HG03095 (cell line): Measurements from ENCODE around the gene PCBP4.

Experiments
- ATAC-seq: cut with Tn5 transposase; IDR thresholded peaks from one replicate; pipeline ENCODE4 v1.9.1; 2021; ENCODE audit warnings: moderate library complexity; ENCODE audit not compliant: unreplicated experiment

PCBP4 gene

DNA sequence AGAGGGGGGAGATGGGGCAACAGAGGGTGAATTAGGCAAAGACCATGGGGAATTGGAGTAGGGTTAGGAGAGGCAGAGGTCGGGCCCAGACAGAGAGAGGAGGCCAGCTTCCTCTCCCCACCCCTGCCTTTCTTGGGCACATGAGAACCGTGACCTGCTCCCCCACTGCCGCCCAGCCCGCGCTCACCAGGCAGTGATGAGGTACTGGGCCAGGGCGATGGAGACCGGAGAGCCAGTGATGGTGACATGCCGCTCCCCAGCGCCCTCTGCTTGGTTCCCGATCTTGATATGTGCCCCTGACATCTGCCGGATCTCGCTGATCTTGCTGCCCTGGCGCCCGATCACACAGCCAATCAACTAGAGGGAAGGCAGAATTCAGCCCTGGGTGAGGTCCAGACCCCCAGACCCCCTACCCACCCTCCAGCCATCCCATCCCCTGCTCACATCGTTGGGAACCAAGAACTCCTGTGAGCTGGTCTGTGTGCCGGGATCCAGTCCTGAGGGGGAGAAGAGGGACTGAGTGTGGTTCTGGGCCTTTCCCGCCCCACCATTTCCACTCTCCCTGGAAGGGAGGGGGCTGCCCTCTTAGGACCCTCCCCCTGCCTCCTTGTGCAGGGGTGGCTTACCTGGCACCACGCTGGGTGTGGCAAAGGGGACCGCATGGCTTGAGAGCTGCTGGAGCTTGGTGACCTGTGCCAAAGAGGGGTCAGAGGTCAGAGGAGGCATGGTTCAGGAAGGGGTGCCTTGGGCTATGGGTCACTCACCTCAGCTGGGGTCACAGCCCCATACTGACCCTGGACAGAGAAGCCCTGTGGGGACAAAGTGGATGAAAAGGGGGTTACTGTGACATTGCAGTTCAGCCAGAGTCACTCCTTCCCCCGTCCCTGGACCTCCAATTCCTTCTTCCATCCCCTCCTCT is 8.4 kb downstream of the PCBP4 start:
- ATAC-seq, result no peak

DNA sequence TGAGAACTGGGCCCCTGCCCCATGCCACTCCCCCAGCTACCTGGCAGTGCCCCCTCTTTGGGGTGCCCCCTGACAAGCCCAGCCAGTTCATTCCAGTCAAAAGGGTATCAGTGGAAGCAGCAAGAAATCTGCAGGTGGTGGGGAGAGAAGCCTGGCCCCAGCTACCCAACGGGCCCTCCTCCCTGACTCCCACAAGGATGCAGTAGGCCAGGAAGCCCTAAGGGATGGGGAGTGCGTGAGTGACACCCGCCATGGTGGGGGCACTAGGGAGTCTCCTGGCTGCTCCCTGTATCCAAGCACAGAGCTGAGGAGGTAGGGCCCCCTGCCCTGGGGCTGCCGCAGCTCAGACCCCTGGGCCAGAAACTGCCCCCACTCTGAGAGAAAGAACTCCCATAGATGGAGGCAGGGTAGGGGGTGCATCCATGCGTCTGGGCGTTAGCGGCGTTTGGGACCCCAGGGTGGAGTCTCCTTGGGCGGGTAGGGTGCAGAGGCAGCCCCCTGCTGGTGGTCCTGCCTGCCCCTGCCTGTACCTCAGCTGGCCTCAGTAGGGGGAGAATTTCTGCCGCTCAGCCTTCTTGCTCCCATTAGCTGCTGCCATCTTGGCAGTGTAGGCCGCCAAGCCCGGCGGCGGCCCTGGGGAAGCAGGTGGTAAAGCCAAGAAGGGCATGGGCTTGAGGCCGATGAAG is 9.6 kb downstream of the PCBP4 start:
- no peak for ATAC-seq

DNA sequence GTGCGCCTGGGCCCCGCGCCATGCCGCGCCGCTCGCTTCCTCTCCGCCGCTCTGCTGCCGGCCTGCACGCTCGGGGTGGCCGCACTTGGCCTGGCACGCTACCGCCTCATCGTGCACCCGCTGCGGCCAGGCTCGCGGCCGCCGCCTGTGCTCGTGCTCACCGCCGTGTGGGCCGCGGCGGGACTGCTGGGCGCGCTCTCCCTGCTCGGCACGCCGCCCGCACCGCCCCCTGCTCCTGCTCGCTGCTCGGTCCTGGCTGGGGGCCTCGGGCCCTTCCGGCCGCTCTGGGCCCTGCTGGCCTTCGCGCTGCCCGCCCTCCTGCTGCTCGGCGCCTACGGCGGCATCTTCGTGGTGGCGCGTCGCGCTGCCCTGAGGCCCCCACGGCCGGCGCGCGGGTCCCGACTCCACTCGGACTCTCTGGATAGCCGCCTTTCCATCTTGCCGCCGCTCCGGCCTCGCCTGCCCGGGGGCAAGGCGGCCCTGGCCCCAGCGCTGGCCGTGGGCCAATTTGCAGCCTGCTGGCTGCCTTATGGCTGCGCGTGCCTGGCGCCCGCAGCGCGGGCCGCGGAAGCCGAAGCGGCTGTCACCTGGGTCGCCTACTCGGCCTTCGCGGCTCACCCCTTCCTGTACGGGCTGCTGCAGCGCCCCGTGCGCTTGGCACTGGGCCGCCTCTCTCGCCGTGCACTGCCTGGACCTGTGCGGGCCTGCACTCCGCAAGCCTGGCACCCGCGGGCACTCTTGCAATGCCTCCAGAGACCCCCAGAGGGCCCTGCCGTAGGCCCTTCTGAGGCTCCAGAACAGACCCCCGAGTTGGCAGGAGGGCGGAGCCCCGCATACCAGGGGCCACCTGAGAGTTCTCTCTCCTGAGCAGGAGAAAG is 11.1 kb downstream of the PCBP4 start:
- ATAC-seq, result no peak

DNA sequence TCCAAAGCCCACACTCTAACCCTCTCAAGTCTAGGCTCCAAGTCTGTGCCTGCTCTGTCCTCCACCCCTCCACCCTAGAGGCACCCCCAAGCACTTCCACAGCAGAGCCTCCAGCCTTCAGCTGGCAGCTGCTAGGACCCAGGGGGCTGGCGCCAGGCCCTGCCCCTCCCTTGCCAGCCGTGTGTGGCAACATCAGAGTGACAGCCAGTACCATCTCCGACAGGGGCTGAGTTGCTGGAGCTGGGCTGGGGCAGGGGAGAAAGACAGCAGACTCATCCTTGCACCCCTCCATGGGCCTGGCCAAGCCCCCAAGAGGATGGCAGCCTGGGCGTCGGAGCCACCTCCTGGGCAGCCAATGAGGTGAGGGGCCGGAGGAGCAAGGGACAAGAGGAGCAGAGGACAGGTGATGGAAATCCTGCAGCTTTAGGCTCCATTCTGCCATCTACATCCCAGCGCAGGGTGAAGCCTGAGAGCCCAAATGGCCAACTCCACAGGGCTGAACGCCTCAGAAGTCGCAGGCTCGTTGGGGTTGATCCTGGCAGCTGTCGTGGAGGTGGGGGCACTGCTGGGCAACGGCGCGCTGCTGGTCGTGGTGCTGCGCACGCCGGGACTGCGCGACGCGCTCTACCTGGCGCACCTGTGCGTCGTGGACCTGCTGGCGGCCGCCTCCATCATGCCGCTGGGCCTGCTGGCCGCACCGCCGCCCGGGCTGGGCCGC is 11.9 kb downstream of the PCBP4 start, which contains the start of gene GPR62:
TSS of gene GPR62 (plus strand) at position 207 of the 718 bp plus-strand sequence. CDS start at position 479, 272 bp downstream.
- no peak for ATAC-seq

DNA sequence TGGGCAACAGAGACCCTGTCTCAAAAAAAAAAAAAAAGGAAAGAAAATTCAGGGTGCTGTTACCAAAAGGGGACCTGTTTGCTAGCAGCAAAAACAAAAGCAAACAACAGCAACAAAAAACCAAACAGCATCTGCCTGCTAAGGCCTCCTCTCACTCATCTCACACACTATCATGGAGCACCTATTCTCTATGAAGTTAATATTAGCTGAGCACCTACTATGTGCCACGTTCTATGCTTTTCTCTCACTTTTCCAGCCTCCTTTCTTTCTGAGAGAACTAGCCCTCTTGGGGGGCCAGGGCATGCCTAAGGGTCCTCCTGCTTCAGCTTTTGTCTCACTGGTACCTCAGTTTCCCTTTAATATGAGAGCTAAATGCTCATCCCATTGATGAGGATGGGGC is 12.5 kb downstream of the PCBP4 start:
- no peak for ATAC-seq

DNA sequence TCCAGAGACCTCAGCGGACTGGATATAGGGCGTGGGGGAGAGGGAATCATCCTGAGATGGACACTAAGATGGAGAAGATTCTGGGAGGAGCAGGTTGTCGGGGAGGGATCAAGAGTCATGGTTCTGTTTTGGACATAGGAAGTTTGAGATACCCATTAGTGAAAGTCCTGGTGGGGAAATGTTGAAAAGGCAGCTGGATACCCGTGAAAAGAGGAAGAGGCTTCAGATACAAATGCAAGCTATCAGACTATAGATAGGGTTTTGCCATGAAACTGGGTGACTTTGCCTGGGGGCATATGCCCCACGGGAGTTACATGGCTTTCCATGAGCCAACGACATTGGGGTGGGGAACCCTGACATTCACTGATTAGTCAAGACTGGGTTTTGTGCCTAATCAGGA is 13.1 kb downstream of the PCBP4 start:
- ATAC-seq, result no peak

DNA sequence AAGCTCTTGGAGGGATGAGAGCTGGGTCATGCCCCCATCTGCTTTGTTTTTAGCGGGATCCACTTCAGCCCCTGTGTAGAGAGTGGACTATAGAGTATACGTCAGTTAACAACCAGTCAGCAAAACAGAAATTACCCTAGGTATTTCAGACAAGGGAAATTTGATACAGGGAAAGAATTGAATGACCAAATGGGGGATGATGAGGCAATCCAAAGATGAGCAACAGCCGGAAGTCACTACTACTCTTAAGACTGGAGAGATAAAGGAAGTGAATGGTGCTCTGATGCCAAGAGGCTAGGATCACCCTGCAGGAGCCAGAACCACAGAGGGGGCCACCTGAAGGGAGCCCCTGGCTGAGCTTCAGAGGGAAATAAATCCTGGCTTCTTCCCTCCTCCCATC is 13.8 kb downstream of the PCBP4 start:
- no peak for ATAC-seq

DNA sequence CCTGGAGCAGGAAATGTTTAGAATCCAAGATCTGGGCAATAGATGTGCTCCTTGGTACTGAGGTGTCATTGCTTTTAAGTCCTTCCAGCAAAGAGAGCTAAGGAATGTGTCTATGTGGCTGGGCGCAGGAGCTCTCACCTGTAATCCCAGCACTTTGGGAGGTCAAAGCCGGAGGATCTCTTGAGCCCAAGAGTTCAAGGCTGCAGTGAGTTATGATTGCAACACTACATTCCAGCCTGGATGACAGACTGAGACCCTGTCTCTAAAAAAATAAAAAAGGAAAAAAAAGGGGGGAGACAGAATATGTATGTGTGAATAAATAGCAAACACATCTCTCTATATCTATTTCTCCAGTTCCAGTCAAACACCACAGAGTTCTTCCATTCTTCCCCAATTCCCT is 16.4 kb downstream of the PCBP4 start:
- no peak for ATAC-seq

DNA sequence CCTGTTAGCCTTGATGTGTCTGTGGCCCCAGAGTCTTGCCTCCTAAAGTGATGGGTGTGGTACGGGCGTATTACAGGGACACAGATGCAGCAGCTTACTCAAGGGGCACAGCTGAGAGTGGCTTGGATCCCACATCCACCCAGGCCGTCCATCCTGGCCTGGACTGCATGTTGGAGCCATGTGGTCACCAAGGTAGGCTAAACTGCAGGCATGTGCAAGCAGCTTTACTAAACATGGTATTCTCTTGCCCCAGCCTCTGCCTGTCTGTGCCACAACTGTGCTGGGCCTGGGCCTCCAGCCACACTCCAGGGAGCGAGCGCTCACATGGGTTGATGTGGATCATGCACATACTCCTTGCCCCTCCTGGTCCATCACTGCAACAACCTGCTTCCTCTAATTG is 18.1 kb downstream of the PCBP4 start:
- no peak for ATAC-seq

DNA sequence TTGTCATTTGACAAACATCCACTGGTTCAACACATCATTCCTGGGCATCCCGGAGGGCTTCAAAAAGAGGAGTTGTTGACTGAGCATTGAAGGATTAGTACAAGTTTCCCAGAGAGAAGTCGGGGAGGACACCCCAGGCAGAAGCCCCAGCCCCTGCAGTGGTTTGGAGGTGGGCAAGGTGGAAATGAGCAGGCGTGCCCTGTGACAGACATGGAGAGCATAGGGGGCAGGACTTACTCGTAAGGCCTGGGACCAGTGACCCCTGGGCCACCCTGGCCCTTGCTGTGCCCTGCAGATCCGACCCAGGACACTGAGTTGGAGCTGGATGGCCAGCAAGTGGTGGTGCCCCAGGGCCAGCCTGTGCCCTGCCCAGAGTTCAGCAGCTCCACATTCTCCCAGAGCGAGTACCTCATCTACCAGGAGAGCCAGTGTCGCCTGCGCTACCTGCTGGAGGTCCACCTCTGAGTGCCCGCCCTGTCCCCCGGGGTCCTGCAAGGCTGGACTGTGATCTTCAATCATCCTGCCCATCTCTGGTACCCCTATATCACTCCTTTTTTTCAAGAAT is 19.2 kb downstream of the PCBP4 start:
- no peak for ATAC-seq

DNA sequence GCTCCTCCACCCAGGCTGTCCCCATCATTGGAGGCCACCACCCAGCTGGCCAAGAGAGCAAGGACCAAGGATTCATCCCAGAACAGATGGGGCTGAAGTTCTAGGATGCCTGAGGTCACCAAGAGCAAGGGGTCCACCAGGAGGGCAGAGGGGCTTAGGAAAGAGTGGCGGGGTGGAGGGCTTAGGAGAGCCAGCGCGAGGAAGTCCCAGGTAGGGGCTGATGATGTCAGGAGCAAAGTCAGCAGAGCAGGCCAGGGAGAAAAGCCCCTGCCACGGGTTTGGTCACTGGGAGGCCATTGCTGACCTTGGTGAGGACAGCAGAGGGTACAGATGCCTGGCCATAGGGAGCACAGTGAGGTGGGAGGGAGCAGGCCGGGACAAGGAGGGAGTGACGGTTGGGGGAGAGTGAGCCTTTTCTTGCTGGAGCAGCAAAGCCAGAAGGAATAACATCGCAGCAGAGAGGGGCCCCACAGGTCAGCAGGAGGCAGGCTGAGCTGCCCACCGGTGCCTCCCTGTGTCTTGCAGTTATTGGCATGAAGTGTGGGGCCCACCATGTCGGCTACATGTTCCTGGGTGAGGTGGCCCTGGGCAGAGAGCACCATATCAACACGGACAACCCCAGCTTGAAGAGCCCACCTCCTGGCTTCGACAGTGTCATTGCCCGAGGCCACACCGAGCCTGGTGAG is 19.9 kb downstream of the PCBP4 start:
- no peak for ATAC-seq

DNA sequence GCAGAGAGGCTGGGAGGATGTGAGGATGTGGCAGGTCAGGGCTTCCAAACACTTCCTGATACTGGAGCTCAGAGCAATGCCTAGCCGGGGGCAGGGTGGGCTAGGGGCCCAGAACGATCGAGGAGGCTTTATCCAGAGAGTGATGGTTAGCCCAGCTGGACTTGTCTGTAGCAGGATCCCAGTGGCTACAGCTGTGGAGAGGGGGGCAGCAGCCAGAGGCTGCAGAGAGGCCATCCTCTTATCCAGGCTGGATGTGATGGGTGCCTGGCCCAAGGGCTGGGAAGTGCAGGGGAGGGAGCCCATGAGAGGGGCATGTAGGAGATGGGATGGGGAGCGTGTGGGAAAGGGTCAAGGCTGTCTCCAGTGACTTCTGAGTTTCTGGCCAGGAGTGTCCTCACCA is 20.5 kb downstream of the PCBP4 start:
- no peak for ATAC-seq

DNA sequence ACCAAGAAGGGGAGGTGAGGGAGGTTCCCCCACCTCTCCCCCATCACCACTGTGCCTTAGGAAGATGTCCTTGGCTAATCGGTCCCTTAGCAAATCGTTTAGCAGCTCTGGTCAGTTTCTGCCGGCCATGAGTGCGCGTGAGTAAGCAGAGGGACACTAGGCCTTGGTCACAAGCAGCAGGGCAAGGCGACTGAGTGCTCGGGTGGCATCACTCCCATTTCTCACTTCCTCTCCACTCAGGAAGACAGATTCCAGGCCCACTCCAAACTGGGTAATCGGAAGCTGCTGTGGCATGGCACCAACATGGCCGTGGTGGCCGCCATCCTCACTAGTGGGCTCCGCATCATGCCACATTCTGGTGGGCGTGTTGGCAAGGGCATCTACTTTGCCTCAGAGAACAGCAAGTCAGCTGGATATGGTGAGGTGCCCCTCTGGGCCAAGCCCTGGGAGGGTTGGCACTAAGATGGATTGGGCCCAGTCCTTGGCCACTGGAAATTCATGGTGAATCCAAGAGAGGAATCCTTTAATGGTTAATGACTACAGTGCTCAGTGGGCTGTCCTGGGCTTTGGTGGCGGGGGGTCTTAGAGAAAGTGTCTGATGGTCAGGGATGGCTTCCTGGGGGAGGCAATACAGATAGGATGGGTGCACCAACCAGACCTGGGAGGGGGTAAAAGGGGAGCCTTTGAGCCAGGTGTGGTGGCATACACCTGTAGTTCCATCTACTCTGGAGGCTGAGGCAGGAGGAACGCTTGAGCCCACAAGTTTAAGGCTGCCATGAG is 21.1 kb downstream of the PCBP4 start:
- no peak for ATAC-seq

DNA sequence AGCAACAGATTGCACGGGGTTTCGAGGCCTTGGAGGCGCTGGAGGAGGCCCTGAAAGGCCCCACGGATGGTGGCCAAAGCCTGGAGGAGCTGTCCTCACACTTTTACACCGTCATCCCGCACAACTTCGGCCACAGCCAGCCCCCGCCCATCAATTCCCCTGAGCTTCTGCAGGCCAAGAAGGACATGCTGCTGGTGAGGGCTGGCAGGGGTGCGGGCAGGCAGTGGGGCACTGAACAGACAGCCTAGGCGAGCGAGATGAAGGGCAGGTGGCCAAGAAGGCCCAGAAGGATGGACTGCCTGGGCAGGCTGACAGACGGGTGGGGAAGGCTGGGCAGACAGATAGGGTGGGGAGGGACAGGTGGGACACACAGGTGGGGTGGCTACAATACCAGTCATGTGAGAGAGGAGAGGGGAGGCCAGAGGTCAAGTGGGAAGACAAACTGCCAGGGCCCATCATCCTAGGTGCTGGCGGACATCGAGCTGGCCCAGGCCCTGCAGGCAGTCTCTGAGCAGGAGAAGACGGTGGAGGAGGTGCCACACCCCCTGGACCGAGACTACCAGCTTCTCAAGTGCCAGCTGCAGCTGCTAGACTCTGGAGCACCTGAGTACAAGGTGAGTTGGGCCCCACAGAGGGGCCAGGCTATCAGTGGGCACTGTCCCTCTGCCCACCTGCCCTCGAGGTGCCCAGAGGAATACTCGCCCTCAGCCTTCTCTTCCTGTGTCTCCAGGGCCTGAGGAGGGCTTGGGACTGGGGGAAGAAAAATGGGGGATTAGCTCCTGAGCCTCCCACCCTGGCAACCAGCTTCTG is 22.0 kb downstream of the PCBP4 start:
- ATAC-seq, result no peak

DNA sequence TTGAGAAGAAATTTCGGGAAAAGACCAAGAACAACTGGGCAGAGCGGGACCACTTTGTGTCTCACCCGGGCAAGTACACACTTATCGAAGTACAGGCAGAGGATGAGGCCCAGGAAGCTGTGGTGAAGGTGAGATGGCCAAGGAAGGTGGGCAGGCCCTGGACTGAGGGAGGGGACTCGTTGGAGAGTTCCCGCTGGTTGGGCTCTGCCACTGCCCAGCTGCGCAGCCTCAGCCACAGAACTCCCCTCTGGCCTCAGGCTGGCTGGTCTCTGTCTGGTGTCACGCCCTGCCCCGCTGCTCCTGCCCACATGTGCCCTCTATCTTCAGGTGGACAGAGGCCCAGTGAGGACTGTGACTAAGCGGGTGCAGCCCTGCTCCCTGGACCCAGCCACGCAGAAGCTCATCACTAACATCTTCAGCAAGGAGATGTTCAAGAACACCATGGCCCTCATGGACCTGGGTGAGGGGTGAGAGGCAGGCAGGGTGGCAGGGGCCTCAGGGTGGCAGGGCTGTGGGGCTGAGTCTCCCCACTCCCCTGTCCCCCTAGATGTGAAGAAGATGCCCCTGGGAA is 22.7 kb downstream of the PCBP4 start:
- no peak for ATAC-seq

DNA sequence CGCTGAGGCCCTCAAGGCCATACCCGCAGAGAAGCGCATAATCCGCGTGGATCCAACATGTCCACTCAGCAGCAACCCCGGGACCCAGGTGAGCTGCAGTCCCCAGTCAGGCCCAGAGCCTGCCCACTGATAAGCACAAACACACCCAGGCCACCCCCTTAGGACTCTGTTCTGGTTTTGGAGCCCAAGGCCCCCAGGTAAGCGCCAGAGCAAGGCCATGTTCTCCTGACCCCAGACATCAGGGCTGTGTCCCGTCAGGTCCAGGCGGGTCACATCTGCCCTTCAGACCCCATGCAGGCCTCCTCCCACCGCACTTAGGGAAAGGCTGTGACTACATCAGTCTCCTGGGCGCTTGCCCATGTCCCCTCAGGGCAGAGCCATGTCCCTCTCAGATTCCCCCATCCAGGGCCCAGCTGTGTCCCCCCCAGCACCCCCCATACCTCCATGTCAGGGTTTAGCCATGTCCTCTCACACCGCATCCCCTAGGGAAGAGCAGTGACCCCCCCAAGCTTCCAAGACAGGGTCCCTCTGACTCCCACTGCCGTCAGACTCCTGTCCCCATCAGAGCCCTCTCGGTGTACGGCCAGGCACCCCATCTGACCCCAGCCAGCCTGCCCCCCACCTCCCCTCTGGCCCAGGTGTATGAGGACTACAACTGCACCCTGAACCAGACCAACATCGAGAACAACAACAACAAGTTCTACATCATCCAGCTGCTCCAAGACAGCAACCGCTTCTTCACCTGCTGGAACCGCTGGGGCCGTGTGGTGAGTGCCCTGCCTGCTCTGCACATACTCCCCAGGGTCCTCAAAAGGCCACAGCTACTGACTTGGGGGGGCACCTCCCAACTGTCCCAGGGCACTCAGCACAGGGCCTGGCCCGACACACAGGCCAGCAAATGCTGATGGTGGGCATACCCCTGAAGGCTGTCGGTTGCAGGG is 23.5 kb downstream of the PCBP4 start:
- no peak for ATAC-seq
